ENCODE data around the gene PAIP2B.
"Not testable (repeated sequence)": the region's sequence is repeated elsewhere in the genome, so short reads cannot be mapped to it uniquely, and the experiment has no call there.

PAIP2B gene

GRCh38 chr2:71215447-71215846 lies 11.5 kb downstream of the PAIP2B start:
- DNase-seq, result no peak

GRCh38 chr2:71212336-71212735 lies 14.6 kb downstream of the PAIP2B start:
- DNase-seq, result no peak

- no peak for DNase-seq
These were observed 16.6 kb downstream of the PAIP2B start for GRCh38 chr2:71210292-71210691.

GRCh38 chr2:71208756-71209155 lies 18.1 kb downstream of the PAIP2B start:
- no peak for DNase-seq

GRCh38 chr2:71207601-71208000 lies 19.3 kb downstream of the PAIP2B start:
- no peak for DNase-seq

- DNase-seq, result no peak
These were observed 20.6 kb downstream of the PAIP2B start for GRCh38 chr2:71206271-71206670.

- no peak for DNase-seq
These were observed 35.3 kb downstream of the PAIP2B start for GRCh38 chr2:71191570-71191943.

GRCh38 chr2:71190656-71191569 lies 36.0 kb downstream of the PAIP2B start:
- DNase-seq, result peak; percentile 35

GRCh38 chr2:71187589-71187988 lies 39.3 kb downstream of the PAIP2B start:
- no peak for DNase-seq

- DNase-seq, result no peak
These were observed 39.9 kb downstream of the PAIP2B start for GRCh38 chr2:71186973-71187372.

GRCh38 chr2:71183306-71184115 lies 43.4 kb downstream of the PAIP2B start:
- DNase-seq, result not testable (repeated sequence)

- no peak for DNase-seq
These were observed 45.6 kb downstream of the PAIP2B start for GRCh38 chr2:71181316-71181715.

- not testable (repeated sequence) for DNase-seq
These were observed 48.1 kb downstream of the PAIP2B start for GRCh38 chr2:71178836-71179235.

GRCh38 chr2:71174207-71174606 lies 52.7 kb downstream of the PAIP2B start:
- no peak for DNase-seq

- no peak for DNase-seq
These were observed 53.8 kb downstream of the PAIP2B start for GRCh38 chr2:71173096-71173495.

- no peak for DNase-seq
These were observed 60.1 kb downstream of the PAIP2B start for GRCh38 chr2:71166812-71167211.

- peak; percentile 70 for DNase-seq
These were observed 69.6 kb downstream of the PAIP2B start for GRCh38 chr2:71157124-71157793.

GRCh38 chr2:71156573-71156972 lies 70.3 kb downstream of the PAIP2B start:
- DNase-seq, result no peak

- DNase-seq, result no peak
These were observed 71.1 kb downstream of the PAIP2B start for GRCh38 chr2:71155846-71156245.

GRCh38 chr2:71154798-71155197 lies 72.1 kb downstream of the PAIP2B start:
- no peak for DNase-seq

- no peak for DNase-seq
These were observed 72.6 kb downstream of the PAIP2B start for GRCh38 chr2:71154279-71154678.

- DNase-seq, result no peak
These were observed 73.2 kb downstream of the PAIP2B start for GRCh38 chr2:71153585-71154224.

GRCh38 chr2:71151620-71152019 lies 75.3 kb downstream of the PAIP2B start:
- DNase-seq, result no peak

Data from midbrain (tissue), 1 donor.